MM.1S (cell line): ENCODE results near the gene TAPT1.

ENCODE experiments used
- DNase-seq: peaks from one replicate; pipeline ENCODE4 v3.0.0-alpha.2; 2015
- H2AFZ ChIP-seq: fragments of 300-600 bp; sonication (generic); 2 replicates; pipeline ENCODE4 v1.6.0; 2016; ENCODE audit warnings: antibody characterized with exemption, low read length
- H3F3A ChIP-seq: fragments of 300-600 bp; sonication (generic); 2 replicates; pipeline ENCODE4 v1.6.1; 2016; ENCODE audit warnings: mild to moderate bottlenecking, antibody characterized with exemption, low read length, moderate library complexity, mixed read lengths; ENCODE audit not compliant: insufficient read depth
- H3K27ac ChIP-seq: fragments of 300-600 bp; sonication (generic); 2 replicates; pipeline ENCODE4 v1.5.1; 2016; ENCODE audit warnings: mild to moderate bottlenecking, low read length
- H3K27me3 ChIP-seq: fragments of 300-600 bp; sonication (generic); replicated peaks from 2 replicates; pipeline ENCODE4 v1.6.0; 2016; ENCODE audit warnings: low read length; ENCODE audit not compliant: insufficient read depth
- H3K36me3 ChIP-seq: fragments of 300-600 bp; sonication (generic); replicated peaks from 2 replicates; pipeline ENCODE4 v1.6.1; 2016; ENCODE audit warnings: mild to moderate bottlenecking, low read length, mixed read lengths; ENCODE audit not compliant: insufficient read depth
- H3K4me1 ChIP-seq: fragments of 300-600 bp; sonication (generic); 2 replicates; pipeline ENCODE4 v1.6.1; 2016; ENCODE audit warnings: low read length, mixed read lengths
- H3K4me2 ChIP-seq: fragments of 300-600 bp; sonication (generic); 2 replicates; pipeline ENCODE4 v1.6.0; 2016; ENCODE audit warnings: low read depth, low read length
- H3K4me3 ChIP-seq: fragments of 300-600 bp; sonication (generic); 2 replicates; pipeline ENCODE4 v1.5.1; 2016; ENCODE audit warnings: low read length, mixed read lengths
- H3K79me2 ChIP-seq: fragments of 300-600 bp; sonication (generic); 2 replicates; pipeline ENCODE4 v1.6.1; 2016; ENCODE audit warnings: mixed run types, low read length, mixed read lengths
- H3K9ac ChIP-seq: fragments of 300-600 bp; sonication (generic); 2 replicates; pipeline ENCODE4 v1.6.1; 2016; ENCODE audit warnings: low read length, mixed read lengths
- H3K9me2 ChIP-seq: fragments of 300-600 bp; sonication (generic); replicated peaks from 2 replicates; pipeline ENCODE4 v1.6.1; 2016; ENCODE audit warnings: mild to moderate bottlenecking, low read length, mixed read lengths; ENCODE audit not compliant: insufficient read depth
- H3K9me3 ChIP-seq: fragments of 300-600 bp; sonication (generic); replicated peaks from 2 replicates; pipeline ENCODE4 v1.6.1; 2016; ENCODE audit warnings: mild to moderate bottlenecking, low read length, mixed read lengths; ENCODE audit not compliant: insufficient read depth
- H4K20me1 ChIP-seq: fragments of 300-600 bp; sonication (generic); 2 replicates; pipeline ENCODE4 v1.6.1; 2016; ENCODE audit warnings: mild to moderate bottlenecking, low read length, moderate library complexity, mixed read lengths; ENCODE audit not compliant: insufficient read depth
- EZH2 ChIP-seq: fragments of 300-600 bp; sonication (generic); optimal IDR thresholded peaks from 2 replicates; pipeline ENCODE3; 2017; ENCODE audit warnings: low read depth, mild to moderate bottlenecking, antibody characterized with exemption, low read length, mixed read lengths
- EZH2phosphoT487 ChIP-seq: fragments of 300-600 bp; sonication (generic); IDR thresholded peaks from 2 replicates; pipeline ENCODE4 v1.6.1; 2018; ENCODE audit warnings: antibody characterized with exemption, low read length
- TF ChIP-seq, protein P1 (sequence below): fragments of 300-600 bp; sonication (generic); IDR thresholded peaks from 2 replicates; pipeline ENCODE4 v1.5.1; 2016; ENCODE audit warnings: antibody characterized with exemption, low read length, mixed read lengths

Gene TAPT1

DNA sequence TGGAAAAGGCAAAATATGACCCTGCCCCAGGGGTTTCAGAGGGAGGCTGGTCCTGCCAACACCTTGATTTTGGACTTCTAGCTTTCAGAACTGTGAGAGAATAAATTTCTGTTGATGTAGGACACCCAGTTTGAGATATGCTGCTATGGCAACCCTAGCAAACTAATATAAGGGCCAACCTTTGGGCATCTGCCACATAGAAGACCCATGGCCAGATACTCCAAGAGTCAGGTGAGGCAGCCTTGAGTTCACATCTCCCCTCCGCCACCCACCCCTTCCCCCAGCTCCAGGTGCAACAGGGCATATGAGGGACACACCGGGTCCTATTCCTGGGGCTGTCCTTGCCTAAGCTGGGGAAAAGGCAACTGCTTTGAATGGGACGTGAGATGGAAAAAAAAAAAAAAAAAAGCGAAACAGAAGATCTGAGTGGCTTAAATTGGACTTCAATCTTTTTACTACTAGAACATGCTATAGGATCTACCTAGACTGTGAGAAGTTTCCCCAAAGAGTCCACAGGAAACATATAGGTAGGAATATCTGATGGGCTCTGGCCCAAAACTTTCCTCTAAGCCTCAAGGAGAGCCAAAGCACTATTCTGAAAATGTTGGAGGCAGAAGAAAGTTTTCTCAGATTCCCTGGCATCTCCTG, 85.9 kb downstream of the TAPT1 start:
- Histone ChIP-seq H3K79me2 (no peaks in the 10 kb centered on the region), H3K27me3 (no peaks in the 10 kb centered on the region), H3K27ac (no peak overlapping the region), H2AFZ (no peak overlapping the region), H3K9me2 (no peaks in the 10 kb centered on the region), H4K20me1 (no peaks in the 10 kb centered on the region), H3K36me3 (no peaks in the 10 kb centered on the region), H3K4me1 (no peaks in the 10 kb centered on the region), H3K4me3 (no peak overlapping the region), H3K9me3 (no peaks in the 10 kb centered on the region), H3K4me2 (no peak overlapping the region), H3F3A (no peaks in the 10 kb centered on the region), H3K9ac (no peak overlapping the region)
- no peak for DNase-seq
- TF ChIP-seq EZH2 (no peak), EZH2phosphoT487 (no peak)
- TF ChIP-seq, protein P1, sequence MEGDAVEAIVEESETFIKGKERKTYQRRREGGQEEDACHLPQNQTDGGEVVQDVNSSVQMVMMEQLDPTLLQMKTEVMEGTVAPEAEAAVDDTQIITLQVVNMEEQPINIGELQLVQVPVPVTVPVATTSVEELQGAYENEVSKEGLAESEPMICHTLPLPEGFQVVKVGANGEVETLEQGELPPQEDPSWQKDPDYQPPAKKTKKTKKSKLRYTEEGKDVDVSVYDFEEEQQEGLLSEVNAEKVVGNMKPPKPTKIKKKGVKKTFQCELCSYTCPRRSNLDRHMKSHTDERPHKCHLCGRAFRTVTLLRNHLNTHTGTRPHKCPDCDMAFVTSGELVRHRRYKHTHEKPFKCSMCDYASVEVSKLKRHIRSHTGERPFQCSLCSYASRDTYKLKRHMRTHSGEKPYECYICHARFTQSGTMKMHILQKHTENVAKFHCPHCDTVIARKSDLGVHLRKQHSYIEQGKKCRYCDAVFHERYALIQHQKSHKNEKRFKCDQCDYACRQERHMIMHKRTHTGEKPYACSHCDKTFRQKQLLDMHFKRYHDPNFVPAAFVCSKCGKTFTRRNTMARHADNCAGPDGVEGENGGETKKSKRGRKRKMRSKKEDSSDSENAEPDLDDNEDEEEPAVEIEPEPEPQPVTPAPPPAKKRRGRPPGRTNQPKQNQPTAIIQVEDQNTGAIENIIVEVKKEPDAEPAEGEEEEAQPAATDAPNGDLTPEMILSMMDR, result no peak

DNA sequence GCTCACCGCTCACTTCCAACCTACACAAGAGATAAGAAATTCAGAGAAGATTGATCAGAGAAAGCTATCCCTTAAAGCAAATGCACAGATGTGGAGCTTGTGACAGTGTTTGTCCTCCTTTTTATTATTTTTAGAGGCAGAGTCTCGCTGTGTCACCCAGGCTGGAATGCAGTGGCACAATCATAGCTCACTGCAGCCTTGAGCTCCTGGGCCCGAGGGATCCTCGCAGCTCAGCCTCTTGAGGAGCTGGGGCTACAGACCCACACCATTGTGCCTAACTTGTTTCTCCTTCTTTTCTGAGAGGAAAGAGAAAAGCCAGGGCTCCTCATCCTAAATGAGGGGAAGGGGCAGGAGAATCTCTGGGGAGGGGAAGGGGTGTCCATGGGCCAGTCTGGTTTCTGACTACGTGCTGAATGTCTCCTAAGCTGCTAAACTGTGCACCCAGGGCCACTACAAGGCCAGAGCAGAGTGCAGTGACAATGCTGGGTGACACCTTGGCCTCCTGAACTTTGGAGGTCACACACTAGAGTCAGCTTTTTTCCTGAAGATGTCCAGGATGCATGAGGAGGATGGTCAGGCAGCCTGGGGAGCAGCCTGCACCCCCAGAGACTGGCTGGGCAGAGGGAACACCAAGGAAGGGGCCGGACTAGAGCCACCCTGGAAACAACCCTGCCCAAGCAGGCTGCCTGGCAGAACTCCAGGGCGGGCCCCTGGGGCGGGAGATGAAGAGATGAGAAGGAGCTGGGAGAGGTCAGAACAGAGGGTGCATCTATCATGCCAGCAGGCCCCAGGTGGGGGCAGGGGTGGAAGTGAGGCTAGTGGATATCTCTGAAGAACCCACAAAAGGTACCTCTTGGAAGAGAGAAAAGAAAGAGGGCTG, 87.0 kb downstream of the TAPT1 start:
- Histone ChIP-seq H2AFZ (no peak overlapping the region), H3K79me2 (no peaks in the 10 kb centered on the region), H4K20me1 (no peaks in the 10 kb centered on the region), H3K27ac (no peak overlapping the region), H3K27me3 (no peaks in the 10 kb centered on the region), H3K4me3 (no peak overlapping the region), H3F3A (no peaks in the 10 kb centered on the region), H3K4me2 (no peak overlapping the region), H3K36me3 (no peaks in the 10 kb centered on the region), H3K9me3 (no peaks in the 10 kb centered on the region), H3K9ac (no peak overlapping the region), H3K4me1 (no peaks in the 10 kb centered on the region), H3K9me2 (no peaks in the 10 kb centered on the region)
- TF ChIP-seq EZH2 (no peak), EZH2phosphoT487 (no peak)
- TF ChIP-seq, protein P1, result no peak
- no peak for DNase-seq

GRCh38 chr4:16136827-16137226, 89.4 kb downstream of the TAPT1 start:
- Histone ChIP-seq H3K4me3 (no peak overlapping the region), H3K4me1 (no peaks in the 10 kb centered on the region), H3F3A (no peaks in the 10 kb centered on the region), H3K4me2 (no peak overlapping the region), H2AFZ (no peak overlapping the region), H4K20me1 (no peaks in the 10 kb centered on the region), H3K27ac (no peak overlapping the region), H3K27me3 (no peaks in the 10 kb centered on the region), H3K79me2 (no peaks in the 10 kb centered on the region), H3K36me3 (no peaks in the 10 kb centered on the region), H3K9ac (no peak overlapping the region), H3K9me3 (no peaks in the 10 kb centered on the region), H3K9me2 (no peaks in the 10 kb centered on the region)
- TF ChIP-seq EZH2phosphoT487 (no peak), EZH2 (no peak)
- TF ChIP-seq, protein P1, result no peak
- DNase-seq, result no peak
